ENCODE results near the gene HDAC8.
"Not testable (repeated sequence)": the region's sequence is repeated elsewhere in the genome, so short reads cannot be mapped to it uniquely, and the experiment has no call there.

Gene HDAC8

DNA sequence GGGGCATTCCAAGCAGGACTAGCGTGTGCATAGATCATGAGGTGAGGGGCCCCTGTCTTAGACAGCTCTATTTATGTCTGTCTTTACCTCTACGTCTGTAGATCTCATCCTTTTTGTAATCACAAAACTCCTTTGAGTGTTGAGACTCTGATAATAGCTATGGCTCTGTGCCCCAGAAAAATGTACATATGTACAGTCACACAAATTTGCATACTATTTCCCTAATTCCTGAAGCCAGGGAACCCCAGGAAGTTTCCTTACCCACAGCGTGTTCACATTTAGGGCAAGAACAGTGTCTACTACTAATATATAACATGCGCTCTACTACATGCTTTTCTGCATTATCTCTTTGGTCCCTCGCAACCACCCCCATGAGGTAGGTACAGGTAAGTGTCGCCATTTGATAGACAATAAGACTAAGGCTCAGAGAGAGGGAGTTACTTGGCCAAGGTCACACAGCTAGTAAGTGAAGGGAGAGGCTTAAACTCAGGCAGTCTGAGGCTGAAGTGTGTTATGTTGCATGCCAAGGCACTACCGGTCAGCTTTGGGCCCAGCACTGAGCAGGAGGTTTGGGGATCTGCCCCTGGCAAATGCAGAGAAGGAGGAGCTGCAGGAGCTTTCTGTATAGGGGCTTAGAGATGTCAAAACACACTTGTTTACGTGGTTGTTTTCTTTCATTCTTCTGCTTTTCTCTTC lies 245.9 kb downstream of the HDAC8 start:
- DNase-seq (ENCODE audit: low read depth in 2 of 2) = no peak

DNA sequence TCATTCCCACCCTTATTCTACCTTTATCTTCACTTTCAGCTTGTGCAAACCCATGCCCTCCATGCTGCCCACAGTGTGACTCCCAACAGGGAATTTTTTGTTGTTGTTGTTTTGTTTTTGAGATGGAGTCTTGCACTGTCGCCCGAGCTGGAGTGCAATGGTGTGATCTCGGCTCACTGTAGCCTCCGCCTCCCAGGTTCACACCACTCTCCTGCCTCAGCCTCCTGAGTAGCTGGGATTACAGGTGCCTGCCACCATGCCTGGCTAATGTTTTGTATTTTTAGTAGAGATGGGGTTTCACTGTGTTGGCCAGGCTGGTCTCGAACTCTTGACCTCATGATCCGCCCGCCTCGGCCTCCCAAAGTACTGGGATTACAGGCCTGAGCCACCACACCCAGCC lies 253.0 kb downstream of the HDAC8 start:
- not testable (repeated sequence) for DNase-seq (ENCODE audit: low read depth in 2 of 2)

DNA sequence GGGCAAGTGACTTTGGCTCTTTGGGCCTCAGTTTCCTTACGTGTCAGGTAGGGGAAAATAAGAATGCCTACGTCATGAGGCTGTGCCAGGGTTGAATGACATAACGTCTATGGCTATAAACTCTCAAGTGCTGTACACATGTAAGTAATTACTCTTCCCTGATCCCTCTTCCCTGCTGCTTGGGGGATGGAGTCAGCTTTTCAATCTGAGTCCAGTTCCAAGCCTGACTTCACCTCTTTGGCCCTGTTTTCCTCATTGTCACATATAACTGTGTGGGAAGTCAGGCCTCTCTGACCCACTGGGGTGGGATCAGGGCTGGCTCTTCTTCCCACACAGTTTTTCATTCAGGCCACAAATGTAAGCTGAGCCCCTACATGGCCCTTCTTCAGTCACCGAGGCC lies 255.5 kb downstream of the HDAC8 start:
- DNase-seq (ENCODE audit: low read depth in 2 of 2) = no peak

DNA sequence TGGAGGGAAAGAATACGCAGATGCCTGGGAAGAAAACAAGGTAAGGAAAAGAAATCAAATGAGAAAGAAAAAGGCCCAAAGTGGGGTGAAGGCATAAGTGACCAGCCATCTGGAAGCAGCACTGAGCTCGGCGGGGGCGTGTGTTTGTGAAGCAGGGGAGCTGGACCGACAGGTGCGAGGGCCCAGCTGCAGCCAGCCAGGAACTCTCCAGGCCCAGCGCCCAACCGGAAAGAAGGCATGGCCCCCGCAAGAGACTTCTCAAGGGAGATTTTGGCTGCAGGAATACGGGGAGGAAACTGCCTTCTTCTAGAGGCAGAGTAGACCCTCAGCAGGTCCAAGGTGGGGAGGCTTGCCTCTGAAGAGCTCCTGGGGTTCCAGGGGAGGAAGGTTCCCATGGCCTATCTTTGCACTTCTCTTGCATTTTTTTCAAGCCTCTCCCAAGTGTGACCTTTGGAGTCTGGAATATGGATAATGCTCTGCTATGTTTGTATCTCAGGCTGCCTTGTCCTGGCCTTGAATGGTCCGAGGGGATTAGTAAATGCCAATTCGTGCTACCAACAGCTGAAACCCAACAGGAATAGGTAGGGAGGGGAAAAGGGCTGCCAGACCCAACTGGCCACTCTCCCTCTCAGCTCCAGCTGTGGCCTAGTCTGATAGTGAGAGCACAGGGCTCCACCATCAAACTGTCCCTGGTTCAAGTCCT lies 256.1 kb downstream of the HDAC8 start:
- no peak for DNase-seq (ENCODE audit: low read depth in 2 of 2)

DNA sequence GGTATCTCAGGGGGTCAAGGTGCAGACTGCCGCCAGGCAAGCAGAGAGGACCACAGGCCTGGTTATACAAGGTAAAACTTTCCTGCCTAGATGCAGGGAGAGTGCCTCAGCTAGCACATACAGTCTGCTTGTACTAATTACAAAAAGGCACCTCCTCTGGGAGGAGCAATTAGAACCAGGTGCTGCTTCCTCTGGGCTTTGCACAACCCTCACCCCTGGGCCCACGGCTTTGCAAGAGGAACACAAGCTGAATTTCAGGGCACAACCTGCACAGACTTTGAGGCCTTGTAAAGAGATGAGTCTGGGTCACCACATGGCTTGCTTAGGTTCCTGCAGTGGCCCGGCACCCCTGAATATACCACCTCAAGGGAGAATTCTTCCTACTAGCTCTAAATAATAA lies 257.8 kb downstream of the HDAC8 start:
- DNase-seq (ENCODE audit: low read depth in 2 of 2) = no peak

DNA sequence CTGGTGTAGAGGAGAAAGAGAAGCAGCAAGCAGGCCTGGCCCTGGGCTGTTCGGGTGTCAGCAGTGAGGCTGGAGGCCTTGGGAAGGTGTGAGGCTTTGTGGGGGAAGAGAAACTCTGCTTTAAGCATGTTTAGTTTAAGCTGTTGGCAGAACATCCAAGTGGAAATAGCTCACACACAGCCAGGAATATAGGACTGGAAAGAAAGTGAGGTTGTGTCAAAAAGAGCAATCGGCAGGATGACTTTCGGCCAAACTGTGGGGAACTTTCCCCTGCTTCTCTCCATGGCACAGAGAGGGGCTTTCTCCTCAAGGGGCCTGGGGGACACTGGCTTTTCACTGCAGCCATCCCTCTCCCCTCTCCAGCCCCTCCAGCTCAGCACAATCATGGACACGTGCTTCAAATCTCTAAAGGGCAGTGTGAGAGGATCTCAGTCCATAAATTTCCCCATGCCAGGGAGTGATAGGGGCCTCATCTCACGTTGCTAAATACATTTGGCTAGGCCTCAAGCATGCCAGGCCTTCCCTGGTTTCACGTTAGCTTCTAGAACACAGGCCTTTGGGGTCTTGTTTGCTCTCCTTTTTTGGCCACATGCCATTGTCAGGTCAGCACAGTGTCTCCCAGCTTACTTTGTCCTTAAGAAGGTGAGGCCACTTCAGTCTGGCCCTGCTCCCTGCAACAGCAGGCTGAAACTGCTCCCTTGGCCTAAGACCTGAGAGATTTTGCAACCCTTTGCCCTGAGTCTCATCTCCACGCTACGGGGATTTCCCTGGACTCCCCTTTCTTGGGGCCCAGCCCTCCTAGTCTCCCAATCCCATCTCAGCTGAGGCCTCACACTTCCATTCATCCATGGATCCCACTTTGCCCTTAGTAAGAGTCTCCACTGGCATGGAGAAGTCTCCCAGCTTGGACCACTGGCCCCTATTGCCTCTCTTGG lies 258.7 kb downstream of the HDAC8 start:
- DNase-seq (ENCODE audit: low read depth in 2 of 2) = no peak

DNA sequence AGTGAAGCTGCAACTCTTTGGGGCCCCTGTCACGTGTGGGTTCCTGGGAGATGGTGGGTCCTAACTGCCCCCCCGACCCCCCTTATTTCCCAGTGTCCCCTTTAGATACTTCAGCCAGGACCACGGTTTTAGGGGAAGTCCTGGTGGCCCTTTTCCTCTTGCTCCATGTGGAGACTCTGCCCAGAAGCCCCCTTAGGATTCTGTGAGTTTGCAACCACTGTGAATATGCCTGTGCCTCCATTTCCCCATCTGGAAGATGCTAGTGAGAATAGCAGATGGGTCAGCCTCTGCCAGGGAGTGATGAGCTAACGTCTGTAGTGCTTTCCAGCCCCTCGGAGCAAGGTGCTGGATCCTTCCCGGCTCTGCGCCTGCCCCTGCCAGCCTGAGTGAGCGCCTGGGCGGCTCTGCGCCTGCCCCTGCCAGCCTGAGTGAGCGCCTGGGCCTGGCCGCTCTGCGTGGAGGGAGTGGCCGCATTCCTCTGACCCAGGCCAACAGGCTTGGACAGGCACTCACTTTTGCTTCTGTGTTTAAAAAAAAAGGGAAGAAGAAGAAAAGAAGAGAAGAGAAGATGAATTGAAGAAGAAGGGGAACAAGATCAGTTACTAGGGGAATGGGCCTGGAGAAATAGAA lies 260.2 kb downstream of the HDAC8 start:
- no peak for DNase-seq (ENCODE audit: low read depth in 2 of 2)

DNA sequence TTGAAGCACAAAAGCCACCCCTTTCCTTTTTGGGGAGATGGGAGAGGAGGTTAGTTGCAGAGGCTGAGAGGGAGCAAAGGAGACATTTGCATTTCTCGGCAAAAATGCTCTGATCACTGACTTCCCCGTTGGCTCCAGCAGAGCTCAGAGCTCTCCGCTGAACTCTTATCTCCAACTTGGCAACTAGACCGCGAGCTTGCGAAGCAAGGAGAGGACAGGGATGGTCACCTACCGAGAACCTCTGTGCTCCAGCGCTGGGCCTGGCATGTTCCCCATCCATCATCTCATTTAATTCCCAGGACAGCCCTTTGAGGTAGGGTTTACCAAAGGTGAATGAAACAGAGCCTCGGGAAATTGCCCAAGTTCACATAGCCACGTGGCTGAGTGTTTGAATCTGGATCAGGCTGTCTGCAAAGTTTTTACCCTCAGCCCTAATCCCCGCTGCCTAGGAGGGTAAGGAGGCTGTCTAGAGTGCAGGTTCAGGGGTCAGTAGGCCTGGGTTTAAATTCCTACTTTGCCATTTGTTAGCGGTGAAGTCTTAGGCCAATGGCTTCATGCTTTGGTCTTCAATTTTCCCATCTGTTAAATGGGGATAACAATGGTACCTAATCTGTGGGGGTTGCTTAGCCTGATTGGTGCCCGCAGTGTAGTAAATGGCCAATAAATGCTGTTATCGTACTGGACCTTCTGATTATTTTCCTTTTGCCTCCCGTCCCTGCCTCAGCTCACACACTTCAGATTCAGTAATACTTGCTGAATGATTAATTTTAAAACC lies 263.2 kb downstream of the HDAC8 start:
- DNase-seq (ENCODE audit: low read depth in 2 of 2) = no peak

DNA sequence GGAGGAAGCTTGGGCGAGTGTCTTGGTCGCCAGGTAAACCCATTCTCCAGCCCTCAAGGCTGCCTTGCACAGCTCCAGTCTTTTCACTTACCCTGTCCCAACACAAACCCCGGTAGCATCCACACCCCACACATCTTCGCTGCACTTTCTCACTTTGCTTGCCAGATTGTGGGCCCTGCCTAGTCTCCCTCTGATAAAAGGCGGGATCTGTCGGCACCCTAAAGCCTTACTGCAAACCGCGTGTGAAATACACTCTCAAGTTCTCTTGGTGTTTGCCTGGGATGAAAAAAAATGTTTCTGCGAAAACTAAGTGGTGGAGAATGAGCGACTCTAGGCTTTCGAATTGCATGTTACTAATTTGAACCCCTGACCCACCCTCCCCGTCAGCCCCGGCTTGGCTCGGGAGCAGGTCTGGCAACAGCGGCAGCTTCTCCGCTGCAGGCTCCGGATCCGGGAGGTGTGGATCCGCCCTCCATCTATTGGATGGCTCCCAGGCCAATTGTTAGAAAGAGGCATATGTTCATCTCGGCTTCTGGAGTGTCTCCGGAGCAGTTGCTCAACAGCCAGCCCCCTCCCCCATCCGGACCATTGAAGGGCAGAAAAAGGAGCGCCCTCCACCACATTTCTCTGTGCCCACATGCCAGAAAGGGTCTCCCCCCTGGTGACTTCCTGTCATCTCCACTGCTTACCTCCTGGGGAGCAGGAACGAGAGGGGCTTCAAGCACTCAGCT lies 263.9 kb downstream of the HDAC8 start:
- no peak for DNase-seq (ENCODE audit: low read depth in 2 of 2)

DNA sequence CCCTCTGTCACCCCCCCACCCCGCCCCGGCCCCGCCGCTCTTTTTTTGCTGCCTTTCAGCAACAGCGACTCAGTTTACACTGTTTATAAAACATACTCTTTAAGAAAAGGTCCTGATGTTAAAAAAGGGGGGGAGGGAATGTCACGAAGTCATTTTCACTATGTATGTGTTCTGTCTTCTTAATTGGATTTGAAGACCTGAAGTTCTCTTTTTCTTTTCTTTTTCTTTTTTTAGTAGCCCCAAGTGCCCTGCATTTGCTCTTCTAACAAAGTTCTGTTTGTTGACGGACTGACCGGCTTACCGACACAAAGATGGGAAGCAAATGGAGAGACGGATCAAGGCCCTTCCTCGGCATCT lies 264.5 kb downstream of the HDAC8 start:
- DNase-seq (ENCODE audit: low read depth in 2 of 2) = no peak

DNA sequence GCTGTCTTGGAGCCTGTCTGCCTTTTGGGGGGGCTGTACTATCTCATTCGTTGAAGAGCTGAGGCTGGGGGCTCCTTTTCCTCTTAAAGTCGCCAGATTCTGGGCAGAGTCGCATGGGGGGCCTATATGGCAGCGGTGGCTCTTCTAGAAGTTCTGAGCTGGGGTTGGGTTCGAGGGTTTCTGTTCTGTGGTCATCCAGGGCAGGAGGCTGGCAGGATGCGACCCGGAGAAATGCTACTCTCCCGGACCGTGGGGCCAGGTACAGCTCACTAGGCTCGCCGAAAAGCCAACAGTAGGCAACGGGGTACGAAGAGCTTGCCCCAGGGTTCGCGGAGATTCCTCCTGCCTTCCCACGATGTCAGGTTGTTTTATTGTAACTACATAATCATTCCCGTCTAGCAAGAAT lies 265.0 kb downstream of the HDAC8 start:
- DNase-seq (ENCODE audit: low read depth in 2 of 2) = no peak

DNA sequence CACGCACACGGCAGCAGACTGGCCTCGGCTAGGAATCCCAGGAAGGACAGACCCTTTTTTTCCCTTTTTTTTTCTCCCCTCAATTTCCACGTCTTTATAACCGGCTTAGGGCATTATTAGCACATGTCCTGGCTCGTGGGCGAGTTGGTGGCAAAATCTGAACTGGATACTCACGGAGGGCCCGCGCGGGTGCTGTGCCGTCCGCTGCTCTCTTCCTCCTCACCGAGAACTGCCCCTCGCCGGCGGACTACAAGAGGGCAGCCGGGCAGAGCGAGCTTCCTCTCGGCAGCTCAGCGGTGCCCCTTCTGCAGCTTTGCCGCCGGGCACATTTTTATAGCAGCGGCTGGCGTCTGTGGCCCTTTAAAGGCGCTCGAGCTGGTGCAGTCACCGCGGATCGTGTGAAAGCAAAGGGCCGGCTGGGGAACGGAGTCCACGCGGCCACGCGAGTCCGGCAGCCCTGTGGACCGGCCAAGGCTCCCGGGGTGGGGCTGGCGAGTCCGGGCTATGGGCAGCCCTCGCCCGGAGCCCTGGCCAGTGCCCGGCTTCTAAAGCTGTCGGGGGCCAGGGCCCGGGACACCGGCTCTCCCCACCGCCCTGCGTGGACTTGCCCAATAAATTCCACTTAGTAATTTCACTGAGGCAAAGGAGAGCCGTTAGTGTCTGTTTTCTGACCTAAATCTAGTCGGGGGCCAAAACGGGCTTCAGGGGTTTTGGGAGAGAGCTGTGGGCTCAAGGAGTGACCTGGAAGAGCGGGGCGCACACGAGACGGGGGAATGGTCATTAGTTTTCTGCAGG lies 265.6 kb downstream of the HDAC8 start:
- no peak for DNase-seq (ENCODE audit: low read depth in 2 of 2)

DNA sequence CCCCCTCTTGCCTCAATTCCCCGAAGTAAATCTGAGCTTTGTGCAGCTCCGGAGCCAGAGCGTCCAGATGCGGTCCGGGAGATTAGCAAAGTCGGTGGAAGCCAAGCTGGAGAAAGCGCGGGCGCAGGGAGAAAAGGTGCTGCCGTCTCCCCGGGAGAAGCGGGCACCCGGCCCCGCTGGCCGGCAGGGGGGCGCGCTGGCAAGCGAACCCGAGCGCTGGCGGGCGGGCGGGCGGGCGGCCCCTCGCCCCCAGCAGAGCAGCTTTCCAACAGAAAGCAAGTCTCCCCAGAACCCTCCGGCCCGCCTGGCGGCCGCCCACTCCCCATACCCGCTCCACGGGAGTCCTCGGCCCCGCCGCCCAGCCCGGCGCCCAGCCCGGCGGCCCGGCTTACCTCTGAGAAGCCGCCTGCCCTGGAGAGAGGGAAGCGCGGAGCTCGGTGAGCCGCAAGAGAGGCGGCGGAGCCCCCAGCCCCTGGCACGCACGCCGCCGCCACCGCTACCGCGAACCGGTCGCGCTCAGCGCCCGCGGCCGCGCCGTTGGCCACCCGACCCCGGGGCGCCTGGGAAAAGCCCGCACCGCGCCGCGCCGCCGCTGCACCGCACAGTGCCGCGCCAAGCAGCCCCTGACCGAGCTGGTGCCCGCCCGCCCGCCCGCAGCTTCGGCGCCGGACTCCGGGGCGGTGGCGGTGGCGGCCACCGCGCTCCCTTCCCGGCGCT lies 266.4 kb downstream of the HDAC8 start:
- no peak for DNase-seq (ENCODE audit: low read depth in 2 of 2)

DNA sequence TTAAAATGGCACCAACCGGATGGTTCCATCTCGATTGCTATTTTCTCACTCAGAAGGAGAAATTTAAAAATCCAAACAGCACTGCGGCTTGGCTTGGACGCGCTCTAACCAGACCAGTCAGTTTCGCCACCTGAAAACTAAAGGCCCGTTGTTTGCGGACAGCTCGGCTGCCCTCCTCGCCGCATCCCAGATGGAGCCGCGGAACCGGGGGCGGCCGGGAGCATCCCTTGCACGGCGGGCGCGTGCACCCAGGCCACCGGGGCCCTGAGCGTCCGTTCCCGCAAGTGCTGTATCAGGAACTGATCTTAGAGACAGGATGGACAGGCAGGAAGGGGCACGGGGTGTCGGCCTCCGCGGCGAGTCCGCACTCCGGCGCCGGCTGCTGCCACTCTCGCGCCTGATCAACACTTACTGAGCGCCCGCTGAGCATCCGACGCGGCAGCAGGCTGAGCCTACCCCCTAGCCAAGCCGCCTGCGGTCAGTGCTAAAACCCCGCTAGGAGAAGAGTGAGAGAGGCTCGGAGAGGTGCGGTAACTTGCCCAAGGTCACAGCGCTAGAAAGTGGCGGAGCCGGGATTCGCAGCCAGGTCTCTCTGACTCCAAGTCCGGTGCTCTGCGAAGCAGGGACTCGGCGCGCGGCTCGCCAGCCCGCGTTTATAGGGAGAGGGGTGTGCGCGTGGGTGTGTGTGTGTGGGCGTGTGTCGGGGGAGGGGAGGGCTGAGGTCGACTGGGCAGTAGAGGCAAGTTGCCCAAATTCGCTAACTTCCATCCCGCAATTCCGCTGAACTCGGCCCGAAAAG lies 267.2 kb downstream of the HDAC8 start, which contains the start of gene CITED1:
Gene CITED1, minus strand, starts transcription at position 629 of the 799 bp plus-strand sequence. CDS start 3,045 bp downstream, outside the sequence.
- DNase-seq (ENCODE audit: low read depth in 2 of 2) = no peak

DNA sequence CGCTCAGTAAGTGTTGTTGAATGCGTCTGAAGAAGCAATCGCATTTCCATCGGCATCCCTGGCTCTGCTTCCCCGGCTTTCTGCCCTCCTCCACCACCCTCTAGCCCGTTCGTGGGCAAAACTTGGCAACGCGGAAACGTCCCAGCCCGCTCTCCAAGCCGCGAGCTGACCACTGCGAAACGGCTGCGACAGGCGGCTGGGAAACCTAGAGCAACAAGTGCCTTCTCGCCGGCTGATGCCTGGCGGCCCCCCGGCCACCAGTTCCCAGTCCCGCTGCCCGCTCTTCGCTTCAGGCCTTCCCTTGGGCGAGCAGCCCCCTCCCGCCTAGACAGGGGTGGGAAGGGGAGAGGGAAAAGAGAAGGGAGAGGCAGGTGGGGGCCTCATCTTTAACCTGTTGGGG lies 267.8 kb downstream of the HDAC8 start:
- DNase-seq (ENCODE audit: low read depth in 2 of 2) = no peak

DNA sequence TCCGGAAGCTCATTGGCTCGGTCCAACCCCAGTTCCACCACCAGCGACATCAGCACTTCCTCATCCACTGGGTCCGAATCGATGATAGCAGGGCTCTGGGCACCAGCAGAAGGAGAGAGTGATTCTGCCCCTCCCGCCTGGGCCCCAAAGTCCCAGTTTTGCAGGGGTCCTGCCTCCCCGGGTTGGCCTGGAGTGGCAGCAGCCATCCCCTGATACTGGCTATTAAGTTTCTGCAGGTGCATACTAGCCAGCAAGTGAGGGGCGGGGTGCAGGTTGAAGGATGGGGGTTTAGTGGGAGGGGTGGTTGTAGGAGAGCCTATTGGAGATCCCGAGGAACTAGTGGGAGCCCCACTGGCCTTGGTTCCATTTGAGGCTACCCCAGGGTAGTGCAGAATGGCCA lies 270.9 kb downstream of the HDAC8 start:
- DNase-seq (ENCODE audit: low read depth in 2 of 2) = no peak

DNA sequence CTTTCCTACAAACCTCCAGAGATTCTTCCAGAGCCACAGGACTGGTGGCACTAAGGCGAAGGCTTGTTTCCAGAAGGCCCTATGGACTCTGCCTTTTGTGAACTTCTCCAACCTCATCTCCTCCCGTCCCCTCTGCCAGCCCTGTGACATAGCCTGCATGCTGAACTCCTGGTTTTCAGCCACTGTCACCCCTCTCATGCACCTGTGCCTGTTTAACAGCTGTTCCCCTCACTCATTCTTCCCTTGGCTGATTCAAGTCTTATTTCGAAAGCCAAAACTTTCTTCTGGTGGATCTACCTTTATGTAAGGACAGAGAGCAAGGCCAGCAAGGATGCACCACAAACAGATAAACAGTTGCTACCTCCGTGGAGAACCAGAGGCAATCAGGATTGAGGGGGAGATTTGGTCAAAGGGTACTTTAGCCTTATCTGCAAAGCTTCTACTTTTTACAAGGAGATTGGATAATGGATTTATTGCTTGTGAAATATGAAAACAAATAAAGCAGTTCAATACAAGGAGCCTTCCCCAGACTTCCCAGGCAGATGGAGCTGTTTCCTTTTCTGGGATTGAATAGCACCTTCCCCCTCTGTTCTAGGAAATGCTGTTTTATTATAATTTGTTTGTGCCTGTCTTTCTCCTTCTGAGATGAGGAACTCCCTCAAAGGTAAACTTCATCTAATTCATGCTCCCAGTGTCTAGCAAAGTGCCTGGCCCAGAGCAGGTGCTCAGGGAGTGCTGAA lies 272.6 kb downstream of the HDAC8 start:
- no peak for DNase-seq (ENCODE audit: low read depth in 2 of 2)
